ENCODE data around the gene ELK3. TPM values are rescaled to one million over a fixed set of nuclear protein-coding genes. Genes with fewer than 3 reads are reported as not detected.

Gene ELK3
- 10 to 100 TPM; 12.1 to 20.9 (median 14.8) TPM for polyA plus RNA-seq (ENCODE audit: low read depth in 6 of 6)

DNA sequence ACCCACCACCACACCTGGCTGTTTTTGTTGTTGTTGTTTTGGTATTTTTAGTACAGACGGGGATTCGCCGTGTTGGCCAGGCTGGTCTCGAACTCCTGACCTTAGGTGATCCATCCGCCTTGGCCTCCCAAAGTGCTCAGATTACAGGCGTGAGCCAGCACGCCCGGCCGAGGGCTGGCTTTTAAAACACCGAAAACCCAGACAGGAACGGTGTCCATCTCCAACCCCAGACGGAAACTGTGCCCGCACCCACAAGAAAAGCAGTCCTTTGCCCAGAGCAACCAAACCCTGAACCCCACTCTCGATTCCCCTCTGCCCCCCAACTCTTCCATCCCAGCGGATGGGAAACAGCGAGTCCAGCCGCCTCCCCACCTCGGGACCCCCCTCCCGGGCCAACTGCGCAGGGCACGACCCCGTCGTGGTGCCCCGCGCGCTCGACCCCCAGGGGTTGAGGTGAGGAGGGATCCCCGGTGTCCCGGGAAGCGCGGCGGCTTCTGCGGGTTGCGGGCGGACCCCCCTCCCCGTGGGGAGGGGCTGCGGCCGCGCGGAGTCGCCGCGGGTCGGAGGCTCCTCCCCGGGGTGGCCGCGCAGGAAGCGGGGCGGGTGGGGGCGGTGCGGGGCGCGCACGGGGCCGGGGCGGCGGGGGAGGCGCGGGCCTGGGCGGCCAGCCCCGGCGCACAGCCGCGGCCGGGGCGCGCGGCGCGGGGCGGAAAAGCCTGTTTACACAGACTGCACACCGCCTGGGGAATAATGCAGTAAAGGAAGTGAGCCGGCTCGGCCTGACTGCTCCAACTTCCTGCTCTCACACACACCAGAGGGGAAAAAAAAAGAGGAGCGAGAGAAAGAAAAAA, at the start of gene ELK3:
TSS of gene ELK3 (plus strand) at position 651 of the 851 bp plus-strand sequence.
- H3K36me3 Mint-ChIP-seq, result peaks cover 0 to 8% of the 10 kb centered on the region in 2 donors
- H3K9me3 Mint-ChIP-seq, result no peaks in the 10 kb centered on the region
- ATAC-seq (ENCODE audit: low read depth in 2 of 2) (peak; percentile 65 to 66), DNase-seq (peak; percentile 73)
- H3K27me3 Mint-ChIP-seq, result no peaks in the 10 kb centered on the region
- peaks cover 45 to 75% (median 57%) of the 10 kb centered on the region in 3 donors for H3K4me1 Mint-ChIP-seq
- H3K27ac Mint-ChIP-seq, result peak within 1 kb of the TSS; percentile 95 to 100 (median 99)
- peak within 1 kb of the TSS; percentile 91 to 100 (median 98) for H3K4me3 Mint-ChIP-seq

DNA sequence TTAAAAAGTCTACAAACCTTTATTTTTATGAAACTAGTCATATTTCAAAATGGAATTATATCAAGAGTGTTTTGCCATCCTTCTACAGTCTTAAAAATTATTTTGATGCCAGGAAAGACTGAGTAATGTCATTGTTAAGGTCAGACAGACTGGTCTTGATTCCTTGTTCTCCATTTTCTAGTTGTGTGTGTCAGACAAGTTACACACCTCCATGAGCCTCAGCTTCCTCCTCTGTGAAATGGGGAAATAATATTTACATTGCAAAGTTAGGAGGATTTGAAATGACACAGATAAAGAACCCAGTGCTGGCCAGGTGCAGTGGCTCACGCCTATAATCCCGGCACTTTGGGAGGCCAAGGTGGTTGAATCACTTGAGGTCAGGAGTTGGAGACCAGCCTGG, 47.4 kb upstream of the ELK3 start:
- Mint-ChIP-seq H3K4me3 (no peak overlapping the region), H3K36me3 (no peaks in the 10 kb centered on the region), H3K4me1 (peaks cover 15 to 31% (median 23%) of the 10 kb centered on the region in 3 donors), H3K27ac (no peak overlapping the region), H3K9me3 (no peaks in the 10 kb centered on the region), H3K27me3 (no peaks in the 10 kb centered on the region)
- ATAC-seq (ENCODE audit: low read depth in 2 of 2), result peak in 1 of 2 donors; percentile 44
- no peak for DNase-seq

DNA sequence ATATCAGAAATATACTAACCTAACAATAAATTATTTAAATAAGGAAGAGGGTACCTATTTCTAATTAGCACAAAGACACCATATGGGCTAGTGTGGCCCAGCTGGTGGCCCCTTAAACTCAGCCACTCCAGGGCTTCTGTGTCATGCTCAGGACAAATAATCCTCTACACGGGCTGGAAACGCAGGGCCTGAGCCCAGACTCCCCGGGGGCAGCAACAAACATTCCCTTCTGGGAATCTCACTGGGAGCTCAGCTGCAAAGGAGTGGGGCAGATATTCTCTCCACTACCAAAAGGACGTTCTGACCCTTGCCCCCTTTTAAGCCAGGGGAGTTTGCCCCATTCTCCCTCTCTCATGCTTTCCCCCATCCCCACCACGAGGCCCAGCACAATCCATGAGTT, 43.7 kb upstream of the ELK3 start:
- Mint-ChIP-seq H3K9me3 (peaks cover 0 to 2% (median 0%) of the 10 kb centered on the region in 7 donors), H3K4me1 (peaks cover 0 to 6% (median 3%) of the 10 kb centered on the region in 3 donors), H3K27ac (peak overlapping the region in 1 of 6 donors; percentile 51), H3K27me3 (peaks cover 0 to 4% (median 0%) of the 10 kb centered on the region in 3 donors), H3K36me3 (no peaks in the 10 kb centered on the region), H3K4me3 (no peak overlapping the region)
- ATAC-seq (ENCODE audit: low read depth in 2 of 2) (no peak), DNase-seq (no peak)

DNA sequence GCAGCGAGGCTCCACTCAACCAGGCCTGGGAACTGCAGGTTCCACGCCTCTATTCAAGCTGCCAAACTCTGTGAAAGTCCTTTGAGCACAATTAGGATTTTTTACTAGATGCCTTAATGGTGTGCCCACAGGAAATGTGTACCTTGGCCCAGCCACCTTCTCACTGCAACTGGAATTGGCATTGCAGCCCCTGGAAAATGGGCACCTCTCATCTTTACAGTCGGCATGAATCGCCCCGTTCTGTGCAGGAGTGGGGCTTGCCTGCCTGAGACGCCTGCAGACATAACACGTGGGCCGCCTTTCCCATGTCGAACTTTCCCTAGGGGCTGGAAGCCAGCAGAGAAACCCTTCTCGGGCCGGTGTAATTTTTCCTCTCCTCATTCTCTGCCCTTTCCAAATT, 42.0 kb upstream of the ELK3 start:
- no peak overlapping the region for H3K4me3 Mint-ChIP-seq
- H3K36me3 Mint-ChIP-seq, result no peaks in the 10 kb centered on the region
- H3K27ac Mint-ChIP-seq, result no peak overlapping the region
- ATAC-seq (ENCODE audit: low read depth in 2 of 2), result no peak
- H3K27me3 Mint-ChIP-seq, result peaks cover 0 to 4% (median 0%) of the 10 kb centered on the region in 3 donors
- DNase-seq, result no peak
- H3K9me3 Mint-ChIP-seq, result peaks cover 0 to 2% (median 0%) of the 10 kb centered on the region in 7 donors
- peaks cover 0 to 3% (median 0%) of the 10 kb centered on the region in 3 donors for H3K4me1 Mint-ChIP-seq

DNA sequence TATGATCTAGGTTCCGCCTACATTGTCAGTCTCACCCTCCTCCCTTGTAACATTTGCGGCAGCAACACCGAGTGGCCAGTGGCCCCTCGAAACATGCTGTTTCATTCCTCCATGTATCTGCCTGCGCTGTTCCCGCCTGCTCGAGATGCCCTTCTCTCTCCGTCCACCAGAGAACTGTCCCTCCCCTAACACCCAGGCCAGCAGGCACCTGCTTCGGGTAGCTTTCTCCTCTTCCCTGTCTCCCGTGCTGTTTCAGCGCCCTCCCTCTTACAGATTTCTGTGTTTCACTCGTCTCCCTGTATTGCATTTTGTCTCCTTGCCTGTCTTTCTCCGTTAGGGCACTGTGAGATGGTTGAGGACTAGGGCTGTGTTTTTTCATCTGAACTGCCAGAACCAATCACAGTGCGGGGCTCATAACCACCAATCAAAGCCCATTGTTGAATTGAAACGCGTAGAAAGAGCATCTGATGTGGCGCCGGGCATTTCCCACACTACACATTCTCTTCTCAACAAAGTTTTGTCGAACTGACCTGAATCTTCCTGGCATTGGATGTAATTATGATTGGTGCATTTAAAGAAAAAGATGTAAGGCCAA, 40.9 kb upstream of the ELK3 start:
- Mint-ChIP-seq H3K27me3 (peaks cover 0 to 4% (median 0%) of the 10 kb centered on the region in 3 donors), H3K4me1 (peaks cover 0 to 3% (median 0%) of the 10 kb centered on the region in 3 donors), H3K27ac (peak overlapping the region in 2 of 6 donors; percentile 29 to 91), H3K4me3 (no peak overlapping the region), H3K9me3 (peaks cover 0 to 2% (median 0%) of the 10 kb centered on the region in 7 donors), H3K36me3 (no peaks in the 10 kb centered on the region)
- no peak for ATAC-seq (ENCODE audit: low read depth in 2 of 2)
- DNase-seq, result no peak

DNA sequence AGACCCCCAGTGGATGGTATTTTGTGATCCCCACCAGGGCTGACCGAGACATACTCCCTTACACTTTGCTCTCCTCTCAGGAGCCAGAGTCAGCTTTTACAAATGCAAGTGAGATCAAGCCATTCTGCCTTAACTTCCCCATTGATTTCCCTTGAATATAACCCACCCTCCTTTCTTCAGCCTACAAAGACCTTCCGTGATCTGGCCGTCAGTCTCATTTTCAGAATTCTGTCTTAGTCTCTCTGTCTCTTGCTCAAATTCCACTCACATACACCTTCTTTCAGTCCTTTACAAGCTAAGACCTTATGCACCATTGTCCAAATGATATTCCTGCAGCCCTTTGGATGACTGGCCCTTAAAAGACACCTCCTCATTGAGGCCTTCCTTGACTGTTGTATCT, 39.0 kb upstream of the ELK3 start:
- no peak overlapping the region for H3K27ac Mint-ChIP-seq
- H3K4me1 Mint-ChIP-seq, result peaks cover 3 to 7% (median 6%) of the 10 kb centered on the region in 3 donors
- H3K9me3 Mint-ChIP-seq, result peaks cover 0 to 2% (median 0%) of the 10 kb centered on the region in 7 donors
- peaks cover 0 to 4% (median 0%) of the 10 kb centered on the region in 3 donors for H3K27me3 Mint-ChIP-seq
- ATAC-seq (ENCODE audit: low read depth in 2 of 2) (no peak), DNase-seq (no peak)
- no peak overlapping the region for H3K4me3 Mint-ChIP-seq
- H3K36me3 Mint-ChIP-seq, result no peaks in the 10 kb centered on the region

DNA sequence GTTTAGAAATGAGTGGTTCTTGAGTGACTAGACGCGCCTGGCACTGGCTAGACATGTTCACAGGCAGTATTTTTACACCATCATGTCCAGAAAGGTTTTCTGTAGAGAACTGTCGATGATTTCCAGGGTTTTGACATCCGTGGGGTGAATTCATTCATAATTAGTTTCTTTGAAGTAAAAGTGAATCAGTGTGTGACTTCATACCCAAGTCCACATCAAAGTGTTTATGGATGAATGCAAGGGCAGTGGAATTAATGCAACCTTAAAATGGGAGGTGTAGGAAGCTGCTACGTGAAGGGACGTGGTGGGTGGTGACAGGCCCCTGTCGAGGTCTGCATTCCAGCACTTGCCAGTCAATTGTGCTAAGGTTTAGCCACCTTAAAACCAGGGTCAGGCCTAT, 38.4 kb upstream of the ELK3 start:
- peaks cover 3 to 7% (median 6%) of the 10 kb centered on the region in 3 donors for H3K4me1 Mint-ChIP-seq
- H3K27ac Mint-ChIP-seq, result peak overlapping the region in 1 of 6 donors; percentile 12

DNA sequence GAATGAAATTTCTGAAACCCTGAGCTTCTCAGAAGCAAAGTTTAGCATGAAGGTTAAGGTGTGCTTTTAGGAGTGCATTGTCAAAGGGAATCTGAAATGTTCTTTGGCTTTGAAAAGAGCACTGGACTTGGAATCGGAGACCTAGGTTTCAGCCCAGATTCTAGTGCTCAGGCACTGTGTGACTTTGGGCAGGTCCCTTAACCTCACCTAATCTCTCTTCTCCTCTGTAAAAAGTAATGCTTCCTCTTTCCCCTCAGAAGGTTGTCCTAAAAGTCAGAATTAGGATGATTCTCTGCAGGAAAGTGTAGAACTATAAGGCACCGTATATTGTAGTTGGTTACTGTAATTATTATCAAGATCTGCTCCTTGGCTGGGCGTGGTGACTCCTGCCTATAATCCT, 38.0 kb upstream of the ELK3 start:
- no peak for ATAC-seq (ENCODE audit: low read depth in 2 of 2)
- peaks cover 0 to 4% (median 0%) of the 10 kb centered on the region in 3 donors for H3K27me3 Mint-ChIP-seq
- no peaks in the 10 kb centered on the region for H3K36me3 Mint-ChIP-seq
- H3K27ac Mint-ChIP-seq, result peak overlapping the region in 1 of 6 donors; percentile 63
- peaks cover 0 to 2% (median 0%) of the 10 kb centered on the region in 7 donors for H3K9me3 Mint-ChIP-seq
- peaks cover 3 to 7% (median 6%) of the 10 kb centered on the region in 3 donors for H3K4me1 Mint-ChIP-seq
- H3K4me3 Mint-ChIP-seq, result no peak overlapping the region
- DNase-seq, result no peak

More for the DNA sequence above, 38.4 kb upstream of the ELK3 start:
- Mint-ChIP-seq H3K4me3 (no peak overlapping the region), H3K9me3 (peaks cover 0 to 2% (median 0%) of the 10 kb centered on the region in 7 donors), H3K27me3 (peaks cover 0 to 4% (median 0%) of the 10 kb centered on the region in 3 donors), H3K36me3 (no peaks in the 10 kb centered on the region)
- DNase-seq, result no peak
- no peak for ATAC-seq (ENCODE audit: low read depth in 2 of 2)

DNA sequence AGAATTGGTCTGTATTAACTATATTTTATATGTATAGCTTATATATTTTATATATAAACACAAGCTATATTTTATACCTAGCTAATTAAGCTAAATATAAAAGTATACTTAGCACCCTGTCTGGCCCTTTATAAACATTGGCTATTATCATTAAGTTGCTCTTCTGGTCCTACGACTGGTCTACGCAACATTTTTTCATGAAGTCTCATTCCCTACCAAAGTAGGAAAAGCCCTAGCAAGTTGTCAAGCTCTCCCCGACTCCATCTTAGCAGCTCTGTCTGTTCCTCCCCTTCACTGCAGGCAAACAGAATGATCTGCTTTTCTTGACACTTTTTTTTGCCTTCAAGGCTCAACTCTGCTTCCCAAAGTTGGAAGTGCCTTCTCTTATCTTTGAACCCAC, 36.7 kb upstream of the ELK3 start:
- H3K27me3 Mint-ChIP-seq, result peaks cover 0 to 4% (median 0%) of the 10 kb centered on the region in 3 donors

DNA sequence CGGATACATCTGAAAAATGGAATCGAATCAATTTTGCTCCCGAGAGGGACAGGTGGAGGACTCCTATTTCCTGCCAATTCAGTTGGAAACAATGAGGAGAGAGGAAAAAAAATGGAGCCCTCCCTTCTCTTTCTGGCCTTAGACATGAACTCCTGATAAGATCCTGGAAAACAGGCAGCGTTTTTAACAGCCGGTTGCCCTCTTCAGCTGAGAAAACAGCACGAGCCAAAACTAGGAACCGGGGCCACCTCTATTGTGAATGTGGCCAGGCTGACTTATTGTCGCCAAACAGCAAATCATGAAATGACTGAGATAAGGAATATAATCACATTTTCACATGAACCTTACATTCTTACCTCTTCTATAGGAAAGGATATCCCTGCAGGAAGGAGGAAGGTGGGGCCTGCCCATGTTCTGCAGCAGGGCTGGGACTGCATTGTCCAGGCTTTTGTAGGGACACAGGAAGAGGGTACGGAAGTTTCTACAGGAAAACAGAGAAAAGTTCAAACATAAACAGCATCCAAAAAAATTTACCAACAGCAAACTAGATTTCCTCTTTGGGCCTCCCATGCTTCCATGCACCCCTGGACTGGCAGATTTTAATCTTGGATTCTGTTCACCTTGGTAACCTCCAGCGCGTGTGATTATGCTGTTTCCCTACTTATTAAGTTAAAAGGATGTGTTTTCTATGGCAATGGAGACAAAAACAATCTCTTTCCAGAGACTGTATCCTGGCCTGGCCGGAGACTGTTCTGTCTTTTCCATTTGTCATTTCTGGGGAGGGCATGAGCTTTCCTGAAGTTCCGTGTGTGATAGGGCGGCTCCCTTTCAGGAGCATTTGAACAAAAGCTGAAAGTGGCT, 29.0 kb upstream of the ELK3 start:
- Mint-ChIP-seq H3K27ac (peak overlapping the region in 1 of 6 donors; percentile 49), H3K9me3 (no peaks in the 10 kb centered on the region), H3K36me3 (no peaks in the 10 kb centered on the region), H3K4me3 (no peak overlapping the region), H3K27me3 (peaks cover under 1 to 8% (median 8%) of the 10 kb centered on the region in 3 donors), H3K4me1 (peaks cover 5 to 16% (median 7%) of the 10 kb centered on the region in 3 donors)
- no peak for ATAC-seq (ENCODE audit: low read depth in 2 of 2)
- DNase-seq, result no peak

More for the DNA sequence above, 36.7 kb upstream of the ELK3 start:
- ATAC-seq (ENCODE audit: low read depth in 2 of 2), result no peak
- Mint-ChIP-seq H3K4me3 (no peak overlapping the region), H3K4me1 (peaks cover 3 to 7% (median 6%) of the 10 kb centered on the region in 3 donors), H3K9me3 (peaks cover 0 to 2% (median 0%) of the 10 kb centered on the region in 7 donors), H3K36me3 (no peaks in the 10 kb centered on the region), H3K27ac (no peak overlapping the region)
- DNase-seq, result no peak

DNA sequence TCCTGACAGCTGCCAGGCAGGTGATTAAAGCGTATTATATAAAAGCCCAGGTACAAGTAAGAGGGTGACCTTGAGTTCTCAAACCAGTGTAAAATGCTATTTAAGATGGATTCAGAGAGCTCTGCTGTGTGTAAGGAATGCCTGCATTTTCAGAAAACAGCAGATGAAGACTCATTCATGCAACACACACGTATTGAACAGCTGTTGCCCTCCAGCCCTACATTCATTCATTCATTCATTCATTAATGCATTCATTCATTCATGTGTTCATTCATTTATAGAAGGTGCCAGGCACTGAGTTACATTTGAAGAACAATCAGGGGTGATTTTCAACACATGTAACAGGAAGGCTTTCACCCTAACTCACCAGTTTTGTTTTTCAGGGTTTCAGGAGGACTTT, 27.4 kb upstream of the ELK3 start:
- DNase-seq (no peak), ATAC-seq (ENCODE audit: low read depth in 2 of 2) (no peak)
- Mint-ChIP-seq H3K4me1 (peaks cover 10 to 22% (median 12%) of the 10 kb centered on the region in 3 donors), H3K27me3 (peaks cover 5 to 15% (median 8%) of the 10 kb centered on the region in 3 donors), H3K9me3 (no peaks in the 10 kb centered on the region), H3K36me3 (no peaks in the 10 kb centered on the region), H3K27ac (no peak overlapping the region), H3K4me3 (no peak overlapping the region)

DNA sequence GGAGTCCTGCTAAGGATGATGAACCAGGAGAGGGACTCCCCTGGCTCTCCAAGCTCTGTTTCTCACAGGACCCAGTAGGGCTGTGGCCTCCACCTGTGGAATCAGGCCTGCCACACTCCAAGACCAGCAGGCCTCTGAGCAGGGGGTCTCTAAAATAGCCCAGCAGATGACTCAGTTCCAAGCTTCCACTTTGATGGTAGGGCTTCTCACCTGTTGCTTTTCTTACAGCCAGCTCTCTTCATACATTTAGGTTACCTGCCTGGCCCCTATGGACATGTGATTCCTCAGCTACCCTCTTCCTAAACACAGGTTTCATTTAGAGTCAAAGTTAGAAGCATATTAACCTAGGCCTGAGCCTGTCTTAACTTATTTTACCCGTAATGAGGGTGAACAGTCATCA, 26.7 kb upstream of the ELK3 start:
- H3K27me3 Mint-ChIP-seq, result peaks cover 5 to 22% (median 14%) of the 10 kb centered on the region in 3 donors
- no peaks in the 10 kb centered on the region for H3K9me3 Mint-ChIP-seq
- H3K4me3 Mint-ChIP-seq, result no peak overlapping the region
- no peak for DNase-seq
- ATAC-seq (ENCODE audit: low read depth in 2 of 2), result no peak
- no peak overlapping the region for H3K27ac Mint-ChIP-seq
- no peaks in the 10 kb centered on the region for H3K36me3 Mint-ChIP-seq
- H3K4me1 Mint-ChIP-seq, result peaks cover 10 to 22% (median 12%) of the 10 kb centered on the region in 3 donors

DNA sequence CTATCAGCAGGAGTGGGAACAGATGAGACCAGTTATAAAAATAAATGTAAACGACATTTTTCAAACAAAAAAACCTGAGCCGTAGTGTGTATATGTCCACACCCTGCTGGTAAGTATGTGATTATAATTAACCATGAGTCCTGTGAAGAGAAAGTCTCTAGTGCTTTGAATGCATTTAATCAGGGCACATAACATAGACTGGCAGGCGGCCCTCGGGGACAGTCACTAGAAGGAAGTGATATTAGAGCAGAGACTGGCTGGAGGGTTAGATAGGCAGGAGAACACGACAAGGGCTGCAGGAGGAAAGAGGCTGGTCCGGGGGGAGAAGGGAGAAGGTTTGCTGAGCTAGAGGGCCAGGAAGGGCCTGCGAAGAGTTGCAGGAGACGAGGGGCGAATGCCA, 23.8 kb upstream of the ELK3 start:
- H3K27ac Mint-ChIP-seq, result peak overlapping the region in 2 of 6 donors; percentile 1 to 12
- peaks cover 5 to 17% (median 10%) of the 10 kb centered on the region in 3 donors for H3K27me3 Mint-ChIP-seq
- peak; percentile 12 for DNase-seq
- H3K36me3 Mint-ChIP-seq, result no peaks in the 10 kb centered on the region
- H3K4me3 Mint-ChIP-seq, result peak overlapping the region in 2 of 8 donors; percentile 1 to 4
- peaks cover 0 to 2% (median 0%) of the 10 kb centered on the region in 7 donors for H3K9me3 Mint-ChIP-seq
- peaks cover 10 to 16% (median 12%) of the 10 kb centered on the region in 3 donors for H3K4me1 Mint-ChIP-seq
- peak; percentile 67 to 79 for ATAC-seq (ENCODE audit: low read depth in 2 of 2)

Measured in naive B cell (primary cell).